HG03066 (cell line): ENCODE results near the gene ZNF197.
A peak's percentile ranks its signal among the peaks of the same experiment; 100 is the strongest.
"Not testable (repeated sequence)": the region's sequence is repeated elsewhere in the genome, so short reads cannot be mapped to it uniquely, and the experiment has no call there.

ENCODE experiments used
- ATAC-seq: cut with Tn5 transposase; IDR thresholded peaks from one replicate; pipeline ENCODE4 v1.9.1; 2021; ENCODE audit warnings: low read depth; ENCODE audit not compliant: unreplicated experiment

The ZNF197 gene

DNA sequence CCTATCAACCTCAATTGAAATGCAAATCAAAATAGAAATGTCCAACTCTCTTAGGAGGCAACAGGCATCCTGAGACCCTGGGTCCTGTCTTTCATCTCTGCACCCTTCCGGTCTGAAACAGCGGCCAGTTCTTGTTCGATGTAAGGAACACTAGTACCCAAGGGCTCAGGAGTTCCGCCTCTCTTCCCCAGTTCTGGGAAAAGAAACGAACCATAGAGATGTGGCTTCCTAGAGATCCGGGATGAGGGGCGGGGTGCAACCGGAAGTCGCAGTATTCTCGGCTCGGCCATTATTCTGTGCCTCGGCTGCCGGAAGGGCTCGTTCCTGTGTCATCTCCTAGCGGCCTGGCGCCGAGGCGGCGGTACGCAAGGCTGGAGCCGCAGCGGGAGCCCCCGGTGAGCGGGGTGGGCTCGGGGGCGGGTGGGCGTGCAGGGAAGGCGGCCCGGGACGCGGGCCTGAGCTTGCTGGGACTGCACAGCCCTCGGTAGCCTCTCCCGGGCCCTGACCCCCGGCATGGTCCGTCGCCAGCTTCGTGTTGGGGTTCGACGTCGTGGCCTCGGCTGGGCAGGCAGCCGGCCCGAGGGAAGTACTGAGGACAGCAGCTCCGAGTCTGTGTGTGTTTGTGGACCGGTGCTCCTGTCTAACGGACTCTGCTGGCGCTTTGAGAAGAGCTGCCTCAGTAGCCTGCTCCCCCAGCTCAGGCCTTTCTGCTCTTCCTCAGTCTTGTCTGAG is at the start of gene ZNF197:
TSS of gene ZNF197 (plus strand) at position 288 of the 732 bp plus-strand sequence. CDS start 4,119 bp downstream, outside the sequence.
- peak; percentile 98 for ATAC-seq

DNA sequence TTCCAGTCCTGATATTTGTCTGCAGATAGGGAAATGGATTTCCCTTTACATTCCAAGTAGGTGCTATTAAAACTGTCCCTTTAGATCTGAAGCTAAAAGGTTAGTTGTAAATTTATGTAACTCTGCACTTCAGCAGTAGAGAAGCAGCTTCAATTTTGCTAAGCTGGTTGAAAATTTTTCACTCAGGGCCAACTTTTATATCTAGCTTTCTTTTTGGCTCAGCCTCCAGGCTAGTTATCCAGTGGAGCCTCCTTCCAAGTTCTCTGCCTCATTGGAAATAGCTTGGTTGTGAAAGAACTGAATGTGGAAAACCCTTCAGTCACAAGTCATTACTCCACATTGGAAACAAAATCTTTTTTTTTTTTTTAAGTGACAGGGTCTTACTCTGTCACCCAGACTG is 48.2 kb upstream of the ZNF197 start:
- no peak for ATAC-seq

DNA sequence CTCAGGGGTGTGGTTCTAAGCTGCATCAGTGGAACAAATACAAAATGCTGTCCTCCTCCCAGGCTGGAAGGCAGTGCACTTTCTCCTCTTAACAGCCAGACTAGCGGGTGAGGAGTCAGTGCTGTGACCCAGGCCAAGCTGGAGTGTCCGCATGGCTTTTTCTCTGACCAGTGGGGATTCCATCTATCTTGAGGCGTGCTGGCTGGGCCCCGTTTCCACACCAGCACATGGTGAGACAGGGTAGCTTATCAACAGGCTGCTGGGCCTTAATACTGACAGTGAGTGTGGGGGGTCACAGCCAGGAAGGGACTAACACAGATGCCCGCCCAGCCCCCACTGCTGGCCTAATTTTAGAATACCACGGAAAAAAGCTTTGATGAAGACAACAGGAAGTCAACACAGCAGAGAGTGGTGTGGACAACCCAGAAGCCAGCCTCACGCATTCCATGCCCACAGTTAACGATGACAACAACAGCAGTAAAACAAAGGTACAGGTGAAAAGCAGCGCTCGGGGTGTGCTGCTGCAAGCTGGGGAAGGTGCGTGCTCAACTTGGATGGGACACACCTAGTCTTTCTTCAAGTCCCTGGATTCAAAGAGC is 47.4 kb upstream of the ZNF197 start:
- ATAC-seq: not testable (repeated sequence)

DNA sequence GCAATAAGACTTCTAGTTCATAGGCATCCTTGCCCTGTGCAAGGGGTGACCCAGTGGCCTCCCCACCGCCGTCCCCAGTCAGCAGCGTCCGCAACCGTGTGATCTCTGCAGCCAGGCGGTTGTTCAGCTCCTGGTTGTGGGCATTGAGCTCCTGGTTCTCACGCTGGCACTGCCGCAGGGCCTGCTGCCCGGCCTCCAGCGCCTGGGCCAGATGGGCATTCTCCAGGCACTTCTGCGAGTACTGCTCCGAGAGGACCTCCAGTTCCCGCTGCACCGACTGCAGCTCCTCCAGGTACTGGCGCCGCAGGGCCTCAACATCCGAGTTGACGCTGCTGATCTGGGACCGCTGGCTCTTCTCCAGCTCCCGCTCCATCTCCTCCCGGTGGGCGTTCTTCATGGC is 46.5 kb upstream of the ZNF197 start:
- ATAC-seq: not testable (repeated sequence)

DNA sequence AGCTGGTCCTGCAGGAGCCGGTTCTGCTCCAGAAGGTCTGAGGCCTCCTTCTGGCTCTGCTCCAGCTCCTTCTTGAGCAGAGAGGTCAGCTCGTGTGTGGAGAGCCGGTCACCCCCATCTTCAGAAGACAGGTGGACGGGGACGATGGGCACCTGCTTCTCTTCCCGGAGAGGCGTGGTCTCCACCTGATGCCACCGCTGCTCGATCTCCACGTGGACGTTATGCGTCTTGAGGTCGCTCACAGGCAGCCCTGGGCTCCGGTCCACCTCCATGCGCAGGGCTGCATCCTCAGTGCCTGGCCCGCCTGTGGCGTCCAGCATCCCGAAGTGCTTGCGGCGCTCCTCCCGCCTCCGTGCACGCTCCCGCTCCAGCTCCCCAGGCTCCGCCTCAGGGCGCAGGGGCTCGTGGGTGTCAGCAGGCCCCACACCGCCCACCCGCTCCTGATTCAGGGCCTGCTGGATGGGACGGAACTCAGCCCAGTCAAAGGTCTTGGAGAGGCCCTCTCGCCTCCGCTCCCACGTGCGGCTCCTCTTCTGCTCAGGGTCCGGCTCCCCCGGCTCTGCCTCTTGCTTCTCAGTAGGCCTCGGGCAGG is 45.8 kb upstream of the ZNF197 start:
- not testable (repeated sequence) for ATAC-seq

DNA sequence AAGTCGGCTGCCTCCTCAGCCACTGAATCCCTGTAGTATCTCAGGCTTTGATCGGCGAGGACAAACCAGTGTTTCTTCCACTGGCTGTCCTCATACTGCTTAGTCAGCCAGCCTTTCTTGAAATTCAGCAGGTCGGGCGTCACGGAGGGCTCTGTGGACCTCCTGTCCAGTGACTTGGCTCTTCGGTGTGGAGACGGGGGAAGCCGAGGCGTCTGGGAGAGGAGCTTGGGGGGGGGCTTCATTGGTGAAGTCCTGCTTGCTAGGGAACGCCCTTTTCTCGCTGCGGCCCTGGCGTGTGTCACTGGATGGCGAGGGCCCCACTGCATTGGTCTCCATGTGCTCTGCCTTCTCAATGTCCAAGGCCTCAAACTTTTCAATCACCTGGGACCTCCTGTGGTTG is 45.1 kb upstream of the ZNF197 start:
- ATAC-seq: not testable (repeated sequence)

DNA sequence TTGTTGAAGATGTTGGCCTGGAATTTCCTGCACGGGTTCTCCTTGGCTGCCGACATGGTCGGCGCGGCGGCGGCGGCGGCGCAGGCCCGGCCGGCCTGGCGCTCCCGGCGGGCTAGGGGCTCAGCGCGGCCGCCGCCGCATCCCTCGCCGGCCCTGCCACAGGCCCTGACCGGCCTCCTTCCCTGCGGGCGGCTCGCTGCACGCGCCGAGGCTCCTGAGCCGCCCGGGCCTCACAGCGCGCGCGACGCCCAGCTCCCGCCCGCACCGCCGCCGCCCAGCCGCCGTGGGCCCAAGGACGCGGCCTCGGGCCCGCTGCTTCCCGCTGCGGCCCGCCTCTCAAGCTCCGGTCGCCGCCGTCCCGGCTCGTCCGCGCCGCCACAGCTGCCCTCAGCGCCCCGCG is 43.9 kb upstream of the ZNF197 start:
- not testable (repeated sequence) for ATAC-seq

DNA sequence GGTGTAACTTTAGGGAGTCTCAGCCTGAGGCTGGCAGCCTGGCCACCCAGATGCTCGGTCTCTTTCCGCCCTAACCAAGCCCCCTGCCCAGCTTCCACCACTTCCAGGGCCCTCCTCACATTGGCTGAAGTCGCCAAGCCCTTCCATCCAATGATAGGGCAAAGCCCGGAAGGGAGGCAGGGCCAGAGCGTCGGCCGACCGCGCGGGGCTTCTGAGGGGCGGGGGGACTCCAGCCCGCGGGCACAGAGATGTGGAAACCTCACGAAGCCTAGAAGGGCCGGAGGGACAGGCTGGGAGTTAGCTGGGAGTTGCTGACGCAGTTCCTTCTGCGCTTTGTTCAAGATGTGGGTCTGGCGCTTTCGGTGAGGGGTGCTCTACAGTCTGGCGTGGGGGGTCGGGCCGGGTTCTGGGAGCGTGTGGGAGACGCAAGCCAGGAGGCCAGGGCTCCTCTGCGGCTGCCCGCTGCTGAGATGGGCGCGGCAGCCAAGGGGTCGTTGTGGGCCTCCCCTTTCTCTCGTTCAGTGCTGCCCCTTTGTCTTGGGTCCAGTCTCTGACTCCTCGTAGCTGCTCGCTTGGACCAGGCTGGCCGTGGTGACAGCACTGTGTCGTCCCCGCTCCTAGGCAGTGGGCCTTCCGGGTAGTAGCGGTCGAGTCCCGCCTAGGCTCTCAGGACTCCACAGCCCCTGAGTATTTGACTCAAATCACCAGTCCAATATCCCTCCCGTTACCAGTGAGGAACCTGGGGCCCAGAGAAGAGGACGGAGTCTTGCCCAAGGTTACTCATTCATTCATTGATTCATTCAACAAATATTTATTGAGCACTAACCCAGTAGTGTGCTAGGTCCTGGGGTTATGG is 40.0 kb upstream of the ZNF197 start, which contains the start of gene ZNF660:
TSS of gene ZNF660 (plus strand) at position 319 of the 856 bp plus-strand sequence. CDS start 9,230 bp downstream, outside the sequence.
- ATAC-seq: peak; percentile 53

DNA sequence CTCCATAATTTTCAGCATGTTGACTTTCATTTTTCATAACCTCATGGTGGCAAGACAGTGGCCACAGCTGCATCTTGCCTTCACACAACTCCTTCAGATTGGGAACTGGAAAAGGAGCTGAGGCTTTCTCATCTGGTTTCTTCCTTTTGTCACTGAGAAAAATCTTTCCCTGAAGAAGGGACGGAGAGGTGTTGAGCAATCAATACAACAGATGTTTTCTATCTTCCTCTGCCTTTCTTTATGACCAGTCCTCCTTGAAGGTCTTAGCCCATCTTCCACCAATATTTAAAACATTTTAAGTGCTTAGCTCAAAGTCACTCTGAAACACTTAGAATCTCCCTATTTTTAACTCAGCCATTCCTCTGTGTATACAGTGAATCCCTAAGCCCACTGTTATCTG is 28.2 kb upstream of the ZNF197 start:
- no peak for ATAC-seq

DNA sequence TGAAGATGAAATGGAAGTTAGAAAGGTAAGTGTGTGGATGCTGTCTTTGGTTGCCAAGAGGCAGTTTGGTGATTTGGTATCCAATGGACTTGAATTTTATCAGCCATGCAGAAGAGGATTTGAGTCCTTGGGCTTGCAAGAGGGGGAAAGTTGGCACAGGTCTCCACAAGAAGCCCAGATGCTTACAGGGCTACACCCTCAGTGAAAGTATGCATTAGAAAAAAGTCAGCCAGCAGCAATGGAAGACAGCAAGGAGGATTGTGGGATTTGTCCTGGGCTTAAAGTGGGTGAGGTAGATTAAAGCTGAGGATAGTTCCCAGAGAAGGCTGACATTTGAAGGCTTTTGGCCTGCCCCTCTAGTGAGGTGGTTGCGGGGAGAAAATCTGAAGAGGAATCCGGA is 23.1 kb upstream of the ZNF197 start:
- ATAC-seq: no peak

DNA sequence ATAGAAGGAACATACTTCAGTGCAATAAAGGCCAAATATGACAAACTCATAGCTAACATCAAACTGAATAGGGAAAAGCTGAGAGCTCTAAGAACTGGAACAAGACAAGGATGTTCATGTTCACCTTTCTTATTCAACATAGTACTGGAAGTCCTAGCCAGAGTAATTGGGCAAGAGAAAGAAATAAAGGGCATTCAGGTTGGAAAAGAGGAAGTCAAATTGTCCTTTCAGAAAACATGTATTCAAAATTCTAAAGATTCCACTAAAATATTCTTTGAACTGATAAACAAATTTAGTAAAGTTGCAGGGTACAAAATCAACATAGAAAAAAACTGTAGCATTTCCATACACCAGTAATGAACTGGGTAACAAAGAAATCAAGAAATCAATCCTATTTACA is 12.2 kb upstream of the ZNF197 start:
- ATAC-seq: no peak

DNA sequence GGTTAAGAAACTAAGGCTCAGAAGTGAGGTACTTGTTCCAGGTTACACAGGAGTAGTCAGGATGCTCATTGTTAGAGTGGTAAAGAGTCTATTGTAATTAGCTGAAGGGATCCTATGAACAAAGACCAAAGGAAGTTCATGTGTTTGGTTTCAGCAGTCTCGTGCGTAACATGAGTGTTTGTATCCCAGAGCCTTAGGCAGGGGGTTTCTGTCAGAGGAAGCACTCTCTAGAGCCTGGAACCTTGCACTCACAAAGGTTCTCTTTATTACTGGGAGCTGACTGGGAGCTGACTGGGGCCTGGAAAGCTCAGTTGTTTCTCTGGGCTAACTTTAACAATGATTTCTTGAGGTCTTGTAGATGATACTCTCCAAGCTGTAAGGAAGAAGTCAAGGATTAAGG is 3.9 kb downstream of the ZNF197 start:
- ATAC-seq: no peak

DNA sequence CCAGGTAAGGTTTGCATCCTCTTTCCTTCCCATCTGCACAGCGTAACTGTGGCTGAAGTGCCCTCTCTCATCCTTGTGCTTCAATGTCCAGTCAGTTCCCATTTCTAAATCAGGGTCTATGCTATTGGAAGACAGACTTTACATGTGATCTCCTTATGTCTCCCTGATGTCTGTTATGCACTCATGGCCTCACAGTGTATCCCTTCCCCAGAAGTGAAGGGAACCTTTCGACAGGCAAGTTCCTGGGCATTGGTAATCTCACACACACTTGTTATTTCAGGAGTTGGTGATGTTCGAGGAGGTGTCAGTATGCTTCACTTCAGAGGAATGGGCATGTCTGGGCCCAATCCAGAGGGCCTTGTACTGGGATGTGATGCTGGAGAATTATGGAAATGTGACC is 7.4 kb downstream of the ZNF197 start:
- ATAC-seq: no peak

DNA sequence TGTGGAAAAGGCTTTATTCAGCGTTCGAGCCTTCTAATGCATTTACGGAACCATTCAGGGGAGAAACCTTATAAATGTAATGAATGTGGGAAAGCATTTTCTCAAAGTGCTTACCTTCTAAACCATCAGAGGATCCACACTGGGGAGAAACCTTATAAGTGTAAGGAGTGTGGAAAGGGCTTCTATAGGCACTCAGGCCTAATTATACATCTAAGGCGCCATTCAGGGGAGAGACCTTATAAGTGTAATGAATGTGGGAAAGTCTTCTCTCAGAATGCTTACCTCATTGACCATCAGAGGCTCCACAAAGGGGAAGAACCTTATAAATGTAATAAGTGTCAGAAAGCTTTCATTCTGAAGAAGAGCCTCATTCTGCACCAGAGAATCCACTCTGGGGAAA is 17.5 kb downstream of the ZNF197 start:
- ATAC-seq: no peak

DNA sequence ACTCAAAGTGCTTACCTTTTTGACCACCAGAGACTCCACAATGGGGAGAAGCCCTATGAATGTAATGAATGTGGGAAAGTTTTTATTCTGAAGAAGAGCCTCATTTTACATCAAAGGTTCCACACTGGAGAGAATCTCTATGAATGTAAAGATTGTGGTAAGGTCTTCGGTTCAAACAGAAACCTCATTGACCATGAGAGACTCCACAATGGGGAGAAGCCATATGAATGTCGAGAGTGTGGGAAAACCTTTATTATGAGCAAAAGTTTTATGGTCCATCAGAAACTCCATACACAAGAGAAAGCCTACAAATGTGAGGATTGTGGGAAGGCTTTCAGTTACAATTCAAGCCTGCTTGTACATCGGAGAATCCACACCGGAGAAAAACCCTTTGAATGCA is 18.2 kb downstream of the ZNF197 start:
- no peak for ATAC-seq

DNA sequence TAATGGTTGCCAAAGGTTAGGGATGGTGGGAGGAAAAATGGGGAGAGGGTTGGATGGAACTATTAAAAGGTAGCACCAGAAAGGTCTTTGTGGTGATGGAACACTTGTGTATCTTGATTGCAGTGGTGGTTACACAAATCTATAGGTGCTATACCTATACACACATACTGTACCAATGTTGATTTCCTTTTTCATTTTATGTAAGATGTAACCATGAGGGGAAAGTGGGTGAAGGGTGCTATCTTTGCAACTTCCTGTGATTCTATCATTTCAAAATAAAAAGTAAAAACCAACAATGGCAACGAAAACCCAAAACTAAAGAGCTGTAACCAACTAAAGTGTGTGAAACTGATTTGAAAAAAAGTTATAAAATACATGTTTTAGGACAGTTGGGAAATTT is 22.9 kb downstream of the ZNF197 start:
- no peak for ATAC-seq

DNA sequence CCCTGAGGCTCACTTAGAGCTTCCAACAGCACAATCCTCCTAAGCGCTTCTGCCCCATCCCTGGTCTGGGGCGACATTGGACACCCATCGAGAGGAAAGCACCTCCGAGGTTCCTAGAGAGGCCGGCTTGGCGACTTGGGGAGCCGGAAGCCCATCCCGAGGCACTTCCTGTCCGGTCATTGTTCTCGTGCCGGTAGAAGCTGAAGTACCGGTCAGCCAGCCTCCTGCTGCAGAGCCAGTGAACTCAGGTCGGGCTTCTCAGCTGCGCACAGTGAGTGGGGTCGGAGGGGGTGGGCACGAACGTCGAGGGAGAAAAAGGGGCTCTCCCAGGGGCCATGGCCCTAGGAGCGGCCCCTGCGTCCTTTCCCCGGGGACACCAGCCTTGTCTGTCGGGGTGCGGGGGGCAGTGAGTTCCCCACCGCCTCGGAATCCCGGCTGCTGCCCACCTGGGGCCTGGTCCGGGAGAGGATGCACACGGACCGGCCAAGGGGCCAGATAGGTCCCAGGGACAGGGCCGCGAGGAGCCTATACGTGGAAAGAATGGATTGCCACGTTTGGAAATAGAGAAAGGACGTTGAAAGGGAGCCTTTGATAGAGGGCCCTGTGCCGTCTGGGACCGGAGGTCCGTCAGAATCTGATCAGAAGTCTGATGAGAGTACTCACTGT is 23.9 kb downstream of the ZNF197 start, which contains the start of gene ZNF35:
TSS of gene ZNF35 (plus strand) at position 169 of the 666 bp plus-strand sequence. CDS start 2,336 bp downstream, outside the sequence.
- ATAC-seq: peak; percentile 93

DNA sequence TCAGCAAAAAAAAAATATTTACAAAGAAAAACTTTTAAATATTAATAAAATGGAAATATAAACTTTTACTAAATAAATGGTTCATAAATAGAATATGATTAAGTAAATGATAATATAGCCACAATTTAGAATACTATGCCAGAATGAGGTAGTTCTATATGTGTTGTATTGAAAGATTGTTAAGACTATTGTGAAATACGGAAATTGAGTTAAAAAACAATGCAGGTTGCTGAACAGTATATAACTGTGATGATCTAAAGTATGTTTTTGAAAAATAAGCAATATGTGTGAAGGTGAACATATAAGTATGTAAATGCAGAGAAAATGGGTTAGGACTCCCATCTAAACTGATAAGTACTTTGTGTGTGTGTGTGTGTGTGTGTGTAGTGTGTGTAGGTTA is 24.9 kb downstream of the ZNF197 start:
- no peak for ATAC-seq

DNA sequence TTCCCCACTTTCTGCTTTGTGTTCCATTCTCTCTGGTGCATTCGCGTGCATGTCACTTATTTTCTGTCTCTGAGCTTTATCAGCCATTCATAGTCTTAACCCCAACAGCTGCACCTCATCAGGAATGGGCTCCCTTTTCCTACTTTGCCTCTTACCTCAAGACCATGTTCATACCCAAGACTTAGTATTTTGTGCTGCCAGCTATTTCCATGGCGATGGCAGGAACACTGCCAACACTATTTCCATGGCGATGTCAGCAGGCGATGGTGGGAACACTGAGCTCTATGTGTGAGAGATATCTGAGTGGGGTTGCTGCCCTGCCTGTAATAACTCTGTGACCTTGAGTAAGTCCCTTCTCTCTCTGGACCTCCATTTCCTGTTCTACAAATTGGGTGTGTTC is 29.2 kb downstream of the ZNF197 start:
- no peak for ATAC-seq

DNA sequence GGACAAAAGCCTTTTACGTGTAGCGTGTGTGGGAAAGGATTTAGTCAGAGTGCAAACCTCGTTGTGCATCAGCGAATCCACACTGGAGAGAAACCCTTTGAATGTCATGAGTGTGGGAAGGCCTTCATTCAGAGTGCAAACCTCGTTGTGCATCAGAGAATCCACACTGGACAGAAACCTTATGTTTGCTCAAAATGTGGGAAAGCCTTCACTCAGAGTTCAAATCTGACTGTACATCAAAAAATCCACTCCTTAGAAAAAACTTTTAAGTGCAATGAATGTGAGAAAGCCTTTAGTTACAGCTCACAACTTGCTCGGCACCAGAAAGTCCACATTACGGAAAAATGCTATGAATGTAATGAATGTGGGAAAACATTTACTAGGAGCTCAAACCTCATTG is 34.2 kb downstream of the ZNF197 start:
- ATAC-seq: no peak
